Astrocyte (in vitro differentiated cells and primary cell): ENCODE results near the gene ATG2B.

Experiments used
- CTCF ChIP-seq: IDR thresholded peaks from 2 replicates; pipeline ENCODE4 v1.5.1; 2011; ENCODE audit warnings: low read depth, mild to moderate bottlenecking, inconsistent platforms, low read length, moderate library complexity; ENCODE audit not compliant: insufficient read depth
- EZH2 ChIP-seq: IDR thresholded peaks from 2 replicates; pipeline ENCODE4 v1.6.1; 2012; ENCODE audit warnings: mild to moderate bottlenecking, low read length, inconsistent platforms; ENCODE audit not compliant: insufficient read depth

DNA sequence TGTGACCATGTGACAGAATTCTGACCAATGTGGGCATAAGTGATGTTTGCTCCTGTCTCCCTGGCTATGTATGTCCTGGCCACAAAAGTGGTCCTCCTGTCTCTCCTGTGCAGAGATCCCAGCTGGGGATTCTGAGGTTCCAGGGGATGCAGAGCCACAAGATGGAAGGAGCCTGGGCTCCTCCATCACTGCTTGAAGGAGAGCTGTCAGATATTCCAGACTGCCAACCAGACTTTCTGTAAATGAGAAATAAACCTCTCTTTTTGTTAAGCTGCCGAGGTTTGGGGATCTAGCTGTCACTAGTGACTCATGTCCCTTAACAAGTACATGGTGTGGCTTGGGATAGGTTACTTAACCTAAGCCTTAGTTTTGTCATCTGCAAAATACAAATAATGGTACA, 85.3 kb downstream of the ATG2B start:
- TF ChIP-seq CTCF = no peak
- TF ChIP-seq EZH2 = no peak
